ENCODE results near the gene TMED1.

TMED1 gene

DNA sequence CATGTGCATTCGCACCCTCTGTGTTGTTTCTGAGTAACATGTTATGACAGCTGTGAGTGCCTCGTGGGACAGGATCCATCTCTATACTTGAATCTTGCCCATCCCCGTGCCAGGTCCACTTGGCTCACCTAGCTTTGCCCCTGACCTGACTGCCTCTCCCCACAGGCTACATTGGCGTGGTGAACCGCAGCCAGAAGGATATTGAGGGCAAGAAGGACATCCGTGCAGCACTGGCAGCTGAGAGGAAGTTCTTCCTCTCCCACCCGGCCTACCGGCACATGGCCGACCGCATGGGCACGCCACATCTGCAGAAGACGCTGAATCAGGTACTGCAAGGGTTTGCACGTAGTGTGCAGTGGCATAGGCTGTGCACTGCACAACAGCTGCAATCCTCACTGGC lies 53.2 kb downstream of the TMED1 start:
- H4K20me1 ChIP-seq (ENCODE audit: control insufficient read depth, insufficient read depth, low read depth, low read length): peaks cover 3% of the 10 kb centered on the region; the same call in 1 of the 2 replicates
- no peaks in the 10 kb centered on the region for H3K27me3 ChIP-seq (ENCODE audit: control insufficient read depth, low read length)
- no peak for TF ChIP-seq EZH2phosphoT487 (IDR thresholded peaks at IDR 0.05; ENCODE audit: borderline replicate concordance, low read length)
- no peak for TF ChIP-seq CTCF (IDR thresholded peaks at IDR 0.05; ENCODE audit: low read depth, low read length, poor library complexity, severe bottlenecking)
- no peaks in the 10 kb centered on the region for H3K79me2 ChIP-seq (ENCODE audit: control insufficient read depth, low read length)
- no peaks in the 10 kb centered on the region for H3K9me2 ChIP-seq (replicated peaks; ENCODE audit: control insufficient read depth, low read length)
- H3F3A ChIP-seq (ENCODE audit: control insufficient read depth, insufficient read depth): no peaks in the 10 kb centered on the region
- H3K4me1 ChIP-seq (ENCODE audit: control insufficient read depth, low read length): peaks cover 8% of the 10 kb centered on the region
- H3K36me3 ChIP-seq (ENCODE audit: control insufficient read depth, low read length): peaks cover 69% of the 10 kb centered on the region
- no peak overlapping the region for H3K27ac ChIP-seq (ENCODE audit: low read depth, low read length)
- no peak overlapping the region for H3K4me3 ChIP-seq (ENCODE audit: low read length)
- H3K9me3 ChIP-seq (ENCODE audit: control insufficient read depth, insufficient read depth, low read length): no peaks in the 10 kb centered on the region
- H3K4me2 ChIP-seq (ENCODE audit: low read length): no peak overlapping the region
